SKM-1 (cell line): ENCODE results near the gene AOPEP.

Source experiments
- DNase-seq: peaks from one replicate; lab custom pipeline; 2025; ENCODE audit not compliant: unreplicated experiment; lab: John Stamatoyannopoulos, UW

The AOPEP gene

GRCh38 chr9:94788570-94789105 lies 62.1 kb downstream of the AOPEP start:
- DNase-seq, result no peak

GRCh38 chr9:94791435-94791834 lies 64.9 kb downstream of the AOPEP start:
- no peak for DNase-seq

GRCh38 chr9:94792511-94792910 lies 66.0 kb downstream of the AOPEP start:
- no peak for DNase-seq

- no peak for DNase-seq
Observed at GRCh38 chr9:94794476-94795167, 68.1 kb downstream of the AOPEP start.

- no peak for DNase-seq
Observed at GRCh38 chr9:94796687-94797086, 70.2 kb downstream of the AOPEP start.

- DNase-seq, result no peak
Observed at GRCh38 chr9:94798201-94798600, 71.7 kb downstream of the AOPEP start.

GRCh38 chr9:94798708-94799107 lies 72.2 kb downstream of the AOPEP start:
- no peak for DNase-seq

GRCh38 chr9:94799578-94800264 lies 73.2 kb downstream of the AOPEP start:
- DNase-seq, result no peak

GRCh38 chr9:94800424-94801117 lies 74.1 kb downstream of the AOPEP start:
- DNase-seq, result no peak

GRCh38 chr9:94801234-94801633 lies 74.7 kb downstream of the AOPEP start:
- DNase-seq, result no peak

- DNase-seq, result no peak
Observed at GRCh38 chr9:94801681-94802080, 75.2 kb downstream of the AOPEP start.

GRCh38 chr9:94802251-94802650 lies 75.8 kb downstream of the AOPEP start:
- DNase-seq, result no peak

- DNase-seq, result no peak
Observed at GRCh38 chr9:94802793-94803192, 76.3 kb downstream of the AOPEP start.

GRCh38 chr9:94804316-94804715 lies 77.8 kb downstream of the AOPEP start:
- no peak for DNase-seq

GRCh38 chr9:94805051-94805489 lies 78.6 kb downstream of the AOPEP start:
- DNase-seq, result no peak

GRCh38 chr9:94805585-94805984 lies 79.1 kb downstream of the AOPEP start:
- no peak for DNase-seq

GRCh38 chr9:94806307-94806893 lies 79.9 kb downstream of the AOPEP start:
- no peak for DNase-seq

GRCh38 chr9:94807556-94807955 lies 81.1 kb downstream of the AOPEP start:
- no peak for DNase-seq

GRCh38 chr9:94808926-94809700 lies 82.6 kb downstream of the AOPEP start:
- no peak for DNase-seq

GRCh38 chr9:94809778-94810177 lies 83.3 kb downstream of the AOPEP start:
- no peak for DNase-seq

- DNase-seq, result no peak
Observed at GRCh38 chr9:94811074-94811473, 84.6 kb downstream of the AOPEP start.
